Keratinocyte (primary cell): Measurements from ENCODE around the gene LZTS2.

Source experiments
- CTCF ChIP-seq, 3 experiments: IDR thresholded peaks in 1 of 3; conservative IDR thresholded peaks in 1 of 3; optimal IDR thresholded peaks in 1 of 3; 2 replicates in 2 of 3; 3 replicates in 1 of 3; pipeline versions ENCODE3 to v1.5.1; 2011; ENCODE audit warnings: low read length in 3 of 3, mild to moderate bottlenecking in 3 of 3, moderate library complexity in 2 of 3, control low read depth in 1 of 3, inconsistent platforms in 1 of 3; ENCODE audit not compliant: insufficient read depth in 2 of 3; ENCODE audit errors: extremely low read depth in 1 of 3
- EZH2 ChIP-seq: IDR thresholded peaks from one replicate; pipeline ENCODE4 v1.6.1; 2012; ENCODE audit warnings: inconsistent platforms, mild to moderate bottlenecking, low read length, moderate library complexity

GRCh38 chr10:101002456-101002855 lies 2.8 kb downstream of the LZTS2 start:
- TF ChIP-seq EZH2 (no peak), CTCF (optimal IDR thresholded peaks at IDR 0.05 in 1 of 3, IDR thresholded peaks at IDR 0.05 in 1 of 3, conservative IDR thresholded peaks at IDR 0.05 in 1 of 3; ENCODE audit: extremely low read depth in 1 of 3, insufficient read depth in 2 of 3, low read length in 3 of 3) (no peak)
